T-helper 1 cell treated with Interleukin-12 subunit alpha and Interleukin-12 subunit beta and Interleukin-4 antibody, amounts not matched to agents 30 ng/mL and 1 ng/mL, for 36 hours (primary cell): ENCODE measurements around the gene LCOR. TPM values are rescaled to one million over a fixed set of nuclear protein-coding genes. Genes with fewer than 3 reads are reported as not detected.

Experiments
- total RNA-seq: library from RNA; stranded (reverse); gene quantifications from 2 replicates; pipeline ENCODE4 v1.2.3, GENCODE V29; 2022

Gene LCOR
- total RNA-seq, 1 donor from 2014 or later: 30.5 TPM

Other genes with a start within 250 kb of the LCOR start
- 74.9 and 80.0 TPM in 2 replicates for gene TM9SF3, start 245.3 kb upstream of the LCOR start, total RNA-seq
- 6.1 and 6.3 TPM in 2 replicates for gene PIK3AP1, start 111.8 kb upstream of the LCOR start, total RNA-seq